ENCODE measurements around the gene SNX21. TPM values are rescaled to one million over a fixed set of nuclear protein-coding genes. Genes with fewer than 3 reads are reported as not detected.
A peak's percentile ranks its signal among the peaks of the same experiment; 100 is the strongest.

Gene SNX21
- total RNA-seq, 1 experiment from 2014 or later = 25.7 TPM

GRCh38 chr20:45818239-45818638, 15.4 kb upstream of the SNX21 start:
- CTCF ChIA-PET = interaction anchor here (0.8 kb wide), 1 partner anchor 75 kb away, joined by 7 read pairs; no protein-coding TSS in a partner anchor
- peaks cover 38% of the 10 kb centered on the region for H3K4me1 ChIP-seq (ENCODE audit: control insufficient read depth, insufficient read depth, low read length)
- no TSS peak for BruUV-seq (replicated peaks)
- H3K9me3 ChIP-seq (ENCODE audit: control insufficient read depth, insufficient read depth, low read depth, low read length) = no peaks in the 10 kb centered on the region
- no peak overlapping the region for H3K4me3 ChIP-seq (ENCODE audit: low read depth in 2 of 2, low read length in 2 of 2)
- TF ChIP-seq SIN3A (IDR thresholded peaks at IDR 0.05; ENCODE audit: borderline replicate concordance, insufficient read depth, low read depth, low read length) = no peak
- no peak for TF ChIP-seq TCF7L2 (IDR thresholded peaks at IDR 0.05; ENCODE audit: low read depth, low read length)
- no peak for TF ChIP-seq CTCF (IDR thresholded peaks at IDR 0.05)
- DNase-seq (ENCODE audit: low read depth, low spot score) (no peak), ATAC-seq (no peak)
- intact Hi-C loops (cut with micrococcal nuclease; ENCODE audit: unreplicated experiment) (no loop called here), in situ Hi-C loops (cut with HindIII; ENCODE audit: low pct_unique_long_range_greater_than_20kb, low sequenced_read_pairs) (no loop called here)
- H3K27ac ChIP-seq (ENCODE audit: low read length) = peak overlapping the region; percentile 18; the same call in 1 of the 2 replicates
- POLR2A ChIA-PET = no interaction called here
- no peaks in the 10 kb centered on the region for H3K27me3 ChIP-seq (ENCODE audit: control insufficient read depth, insufficient read depth, low read length)
- H3K36me3 ChIP-seq (ENCODE audit: control insufficient read depth, insufficient read depth, low read length) = peaks cover 7% of the 10 kb centered on the region

GRCh38 chr20:45819466-45819865, 14.1 kb upstream of the SNX21 start:
- Histone ChIP-seq H3K36me3 (ENCODE audit: control insufficient read depth, insufficient read depth, low read length) (peaks cover 4% of the 10 kb centered on the region; the same call in 1 of the 2 replicates), H3K27me3 (ENCODE audit: control insufficient read depth, insufficient read depth, low read length) (no peaks in the 10 kb centered on the region), H3K4me3 (ENCODE audit: low read depth in 2 of 2, low read length in 2 of 2) (no peak overlapping the region), H3K9me3 (ENCODE audit: control insufficient read depth, insufficient read depth, low read depth, low read length) (no peaks in the 10 kb centered on the region), H3K4me1 (ENCODE audit: control insufficient read depth, insufficient read depth, low read length) (peaks cover 35% of the 10 kb centered on the region), H3K27ac (ENCODE audit: low read length) (no peak overlapping the region)
- in situ Hi-C loops (cut with HindIII; ENCODE audit: low pct_unique_long_range_greater_than_20kb, low sequenced_read_pairs) (no loop called here), intact Hi-C loops (cut with micrococcal nuclease; ENCODE audit: unreplicated experiment) (no loop called here)
- no peak for ATAC-seq
- CTCF ChIA-PET = no interaction called here
- POLR2A ChIA-PET = interaction anchor here (0.6 kb wide), 2 partner anchors 55 to 293 kb away, joined by 3 to 4 read pairs; no protein-coding TSS in a partner anchor
- no peak for DNase-seq (ENCODE audit: low read depth, low spot score)
- no TSS peak for BruUV-seq (replicated peaks)
- TF ChIP-seq TCF7L2 (IDR thresholded peaks at IDR 0.05; ENCODE audit: low read depth, low read length) (no peak), REST (IDR thresholded peaks at IDR 0.05; ENCODE audit: insufficient read depth in 1 of 2, low read depth in 2 of 2, low read length in 1 of 2) (no peak), CTCF (IDR thresholded peaks at IDR 0.05) (no peak), SIN3A (IDR thresholded peaks at IDR 0.05; ENCODE audit: borderline replicate concordance, insufficient read depth, low read depth, low read length) (no peak), POLR2AphosphoS5 (IDR thresholded peaks at IDR 0.05; ENCODE audit: low read depth, low read length) (no peak)

All from Panc1 (cell line).